Kidney epithelial cell (primary cell): Measurements from ENCODE around the gene DCAF17. TPM values are rescaled to one million over a fixed set of nuclear protein-coding genes. Genes with fewer than 3 reads are reported as not detected.
"Not testable (repeated sequence)": the region's sequence is repeated elsewhere in the genome, so short reads cannot be mapped to it uniquely, and the experiment has no call there.

Experiments
- DNase-seq: peaks from one replicate; pipeline ENCODE4 v3.0.0-alpha.2; 2010; ENCODE audit warnings: low read depth
- H3K27me3 ChIP-seq: 2 replicates; pipeline ENCODE4 v1.6.0; 2011; ENCODE audit warnings: low read length; ENCODE audit not compliant: control insufficient read depth, insufficient read depth
- H3K36me3 ChIP-seq: 2 replicates; pipeline ENCODE4 v1.5.1; 2011; ENCODE audit warnings: low read length; ENCODE audit not compliant: control insufficient read depth, insufficient read depth
- H3K4me3 ChIP-seq: 2 replicates; pipeline ENCODE4 v1.5.1; 2011; ENCODE audit warnings: low read depth, mild to moderate bottlenecking, control low read depth, low read length
- total RNA-seq: library from RNA; depleted of rRNA; stranded (reverse); fragments of >200 nt; gene quantifications from 2 replicates; pipeline ENCODE4 v1.2.3, GENCODE V29; 2015
- TF ChIP-seq, protein P1 (sequence below): IDR thresholded peaks from 2 replicates; pipeline ENCODE4 v1.5.1; 2011; ENCODE audit warnings: mild to moderate bottlenecking, moderate library complexity, low read length, control low read depth, inconsistent platforms; ENCODE audit not compliant: insufficient read depth, poor library complexity, severe bottlenecking

DCAF17 gene
- total RNA-seq, 1 donor from 2014 or later, result 18.5 TPM

DNA sequence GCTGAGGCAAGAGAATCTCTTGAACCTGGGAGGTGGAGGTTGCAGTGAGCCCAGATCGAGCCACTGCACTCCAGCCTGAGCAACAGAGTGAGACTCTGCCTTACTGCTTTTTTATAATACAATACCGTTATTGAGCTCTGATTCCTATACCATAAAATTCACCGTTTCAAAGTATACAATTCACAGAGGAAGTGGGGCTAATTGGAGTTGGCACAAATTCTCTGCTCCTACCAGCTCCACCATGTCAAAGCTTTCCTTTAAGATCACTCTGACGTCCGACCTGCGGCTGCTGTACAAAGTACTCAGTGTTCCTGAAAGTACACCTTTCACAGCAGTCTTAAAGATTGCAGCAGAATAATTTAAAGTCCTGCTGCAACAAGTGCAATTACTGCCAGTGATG lies 58.6 kb downstream of the DCAF17 start:
- H3K36me3 ChIP-seq, result no peaks in the 10 kb centered on the region
- DNase-seq, result no peak
- no peak overlapping the region for H3K4me3 ChIP-seq
- H3K27me3 ChIP-seq, result no peaks in the 10 kb centered on the region
- TF ChIP-seq, protein P1, sequence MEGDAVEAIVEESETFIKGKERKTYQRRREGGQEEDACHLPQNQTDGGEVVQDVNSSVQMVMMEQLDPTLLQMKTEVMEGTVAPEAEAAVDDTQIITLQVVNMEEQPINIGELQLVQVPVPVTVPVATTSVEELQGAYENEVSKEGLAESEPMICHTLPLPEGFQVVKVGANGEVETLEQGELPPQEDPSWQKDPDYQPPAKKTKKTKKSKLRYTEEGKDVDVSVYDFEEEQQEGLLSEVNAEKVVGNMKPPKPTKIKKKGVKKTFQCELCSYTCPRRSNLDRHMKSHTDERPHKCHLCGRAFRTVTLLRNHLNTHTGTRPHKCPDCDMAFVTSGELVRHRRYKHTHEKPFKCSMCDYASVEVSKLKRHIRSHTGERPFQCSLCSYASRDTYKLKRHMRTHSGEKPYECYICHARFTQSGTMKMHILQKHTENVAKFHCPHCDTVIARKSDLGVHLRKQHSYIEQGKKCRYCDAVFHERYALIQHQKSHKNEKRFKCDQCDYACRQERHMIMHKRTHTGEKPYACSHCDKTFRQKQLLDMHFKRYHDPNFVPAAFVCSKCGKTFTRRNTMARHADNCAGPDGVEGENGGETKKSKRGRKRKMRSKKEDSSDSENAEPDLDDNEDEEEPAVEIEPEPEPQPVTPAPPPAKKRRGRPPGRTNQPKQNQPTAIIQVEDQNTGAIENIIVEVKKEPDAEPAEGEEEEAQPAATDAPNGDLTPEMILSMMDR, result no peak

DNA sequence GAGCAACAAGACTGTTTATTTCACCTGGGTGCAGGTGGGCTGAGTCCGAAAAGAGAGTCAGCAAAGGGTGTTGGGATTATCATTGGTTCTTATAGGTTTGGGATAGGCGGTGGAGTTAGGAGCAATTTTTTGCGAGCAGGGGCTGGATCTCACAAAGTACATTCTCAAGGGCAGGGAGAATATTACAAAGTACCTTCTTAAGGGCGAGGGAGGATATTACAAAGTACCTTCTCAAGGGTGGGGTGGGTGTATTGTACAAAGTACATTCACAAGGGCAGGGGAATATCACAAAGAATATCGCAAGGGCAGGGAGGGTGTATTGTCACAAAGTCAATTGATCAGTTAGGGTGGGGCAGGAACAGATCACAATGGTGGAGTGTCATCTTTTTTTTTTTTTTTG lies 63.6 kb downstream of the DCAF17 start:
- not testable (repeated sequence) for H3K36me3 ChIP-seq, H3K27me3 ChIP-seq, DNase-seq, H3K4me3 ChIP-seq

DNA sequence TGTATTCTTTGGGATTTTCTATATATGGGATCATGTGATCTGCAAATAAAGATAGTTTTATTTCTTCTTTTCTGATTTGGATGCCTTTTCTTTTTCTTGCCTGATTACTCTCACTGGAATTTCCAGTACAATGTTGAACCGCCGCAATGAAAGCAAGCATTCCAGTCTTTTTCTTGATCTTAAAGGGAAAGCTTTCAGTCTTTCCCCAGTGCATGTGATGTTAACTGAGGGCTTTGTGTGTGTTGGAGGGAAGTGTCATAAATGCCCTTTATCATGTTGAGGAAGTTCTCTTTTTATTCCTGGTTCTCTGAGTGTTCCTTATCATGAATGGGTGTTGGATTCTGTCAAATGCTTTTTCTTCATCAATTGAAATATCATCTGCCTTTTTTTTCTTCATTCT lies 71.3 kb downstream of the DCAF17 start:
- TF ChIP-seq, protein P1, result no peak

DNA sequence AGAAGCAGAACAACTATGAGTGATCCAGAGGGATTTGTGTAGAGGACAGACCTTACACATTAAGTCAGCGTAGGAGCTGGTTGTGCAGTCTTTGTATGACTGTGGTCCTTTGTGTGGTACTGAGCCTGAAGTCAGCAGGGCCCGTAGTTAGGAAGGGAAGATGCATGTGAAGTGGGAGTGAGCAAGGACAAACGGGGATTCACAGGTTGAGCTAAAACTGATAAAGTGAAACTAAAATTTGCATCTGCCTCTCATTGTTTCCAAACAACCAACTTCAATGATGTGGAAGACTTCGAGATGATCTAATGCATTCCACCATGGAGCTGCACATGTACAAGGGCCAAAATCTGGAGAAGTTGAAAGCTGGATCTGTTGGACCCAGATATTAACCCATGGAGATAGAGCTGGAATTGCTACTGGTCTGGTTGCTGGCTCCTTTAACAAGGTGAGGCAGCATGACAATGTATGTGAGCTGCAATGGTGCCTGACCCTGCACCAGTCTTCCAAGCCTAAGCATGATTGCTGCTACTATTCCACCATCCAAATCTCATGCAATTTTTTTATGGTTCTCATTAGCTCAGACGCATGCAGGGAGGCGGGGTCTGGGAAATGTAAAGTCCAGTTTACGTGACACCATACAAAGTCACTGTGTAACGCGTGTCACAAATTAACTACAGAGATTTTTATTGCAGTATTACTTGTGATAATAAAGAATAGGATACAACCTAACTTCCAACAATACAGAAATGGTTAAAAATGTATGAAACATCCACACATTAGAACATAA lies 76.1 kb downstream of the DCAF17 start:
- H3K4me3 ChIP-seq, result no peak overlapping the region
- DNase-seq, result no peak
- no peaks in the 10 kb centered on the region for H3K36me3 ChIP-seq
- TF ChIP-seq, protein P1, result no peak
- H3K27me3 ChIP-seq, result no peaks in the 10 kb centered on the region

More for the DNA sequence above, 71.3 kb downstream of the DCAF17 start:
- H3K27me3 ChIP-seq, result no peaks in the 10 kb centered on the region
- H3K36me3 ChIP-seq, result no peaks in the 10 kb centered on the region
- H3K4me3 ChIP-seq, result no peak overlapping the region
- DNase-seq, result no peak

DNA sequence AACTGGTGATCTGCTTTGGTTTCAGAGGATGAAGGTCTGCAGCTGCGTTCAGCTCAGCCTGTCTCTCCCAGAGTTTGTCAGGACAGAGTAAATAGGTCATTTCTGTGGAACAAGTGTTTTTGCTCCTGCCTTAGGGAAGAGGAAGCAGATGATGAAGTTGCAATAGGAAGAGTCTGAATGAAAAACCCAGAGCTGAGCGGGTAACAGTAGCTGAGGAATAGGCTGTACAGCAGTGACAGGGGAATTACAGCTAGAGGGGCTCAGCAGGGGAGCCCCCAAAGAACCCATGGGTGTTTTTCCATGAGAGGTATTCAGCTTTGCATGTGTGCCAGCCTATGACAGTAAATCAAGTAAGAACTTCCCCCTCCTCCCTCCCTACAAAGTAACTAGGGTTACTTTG lies 78.0 kb downstream of the DCAF17 start:
- H3K27me3 ChIP-seq, result no peaks in the 10 kb centered on the region
- TF ChIP-seq, protein P1, result no peak
- no peak overlapping the region for H3K4me3 ChIP-seq
- no peaks in the 10 kb centered on the region for H3K36me3 ChIP-seq
- no peak for DNase-seq

DNA sequence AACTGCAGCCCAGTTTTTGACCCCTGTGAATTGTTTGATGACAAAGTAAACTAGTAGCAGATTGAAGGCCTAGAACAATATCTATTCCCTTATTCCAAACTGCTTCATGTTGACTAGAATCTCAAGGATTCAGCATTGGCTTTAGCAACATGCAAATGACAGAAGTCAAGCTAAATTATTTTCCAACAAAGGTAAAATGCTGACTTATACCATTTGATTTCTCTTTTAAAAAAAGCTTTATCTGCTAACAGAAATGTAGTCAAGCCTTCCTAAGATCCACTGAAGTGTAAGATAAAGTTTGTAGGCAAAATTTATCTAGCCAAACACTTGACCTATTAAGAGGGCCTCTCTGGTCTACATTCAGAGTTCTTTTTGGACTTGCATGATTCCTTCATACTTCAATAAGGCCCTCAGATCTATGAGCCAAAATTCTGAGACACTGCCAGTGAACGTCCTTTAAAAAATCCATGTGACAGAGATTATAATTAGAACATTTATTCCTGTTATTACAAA lies 78.7 kb downstream of the DCAF17 start:
- DNase-seq, result no peak
- no peak overlapping the region for H3K4me3 ChIP-seq
- no peaks in the 10 kb centered on the region for H3K36me3 ChIP-seq
- no peaks in the 10 kb centered on the region for H3K27me3 ChIP-seq
- TF ChIP-seq, protein P1, result no peak
